AG09309 (cell line): ENCODE measurements around the gene CD84.
"Not testable (repeated sequence)": the region's sequence is repeated elsewhere in the genome, so short reads cannot be mapped to it uniquely, and the experiment has no call there.

Source experiments
- DNase-seq: peaks from one replicate; pipeline ENCODE4 v3.0.0-alpha.2; 2010; ENCODE audit warnings: low read depth
- H3K4me3 ChIP-seq: 2 replicates; pipeline ENCODE4 v1.5.1; 2011; ENCODE audit warnings: mild to moderate bottlenecking, low read depth, low read length, moderate library complexity; ENCODE audit not compliant: control insufficient read depth
- TF ChIP-seq, protein P1 (sequence below): IDR thresholded peaks from 2 replicates; pipeline ENCODE4 v1.5.1; 2011; ENCODE audit warnings: mild to moderate bottlenecking, low read depth, low read length, inconsistent platforms; ENCODE audit not compliant: insufficient read depth, control insufficient read depth; ENCODE audit errors: missing control alignments

The CD84 gene

DNA sequence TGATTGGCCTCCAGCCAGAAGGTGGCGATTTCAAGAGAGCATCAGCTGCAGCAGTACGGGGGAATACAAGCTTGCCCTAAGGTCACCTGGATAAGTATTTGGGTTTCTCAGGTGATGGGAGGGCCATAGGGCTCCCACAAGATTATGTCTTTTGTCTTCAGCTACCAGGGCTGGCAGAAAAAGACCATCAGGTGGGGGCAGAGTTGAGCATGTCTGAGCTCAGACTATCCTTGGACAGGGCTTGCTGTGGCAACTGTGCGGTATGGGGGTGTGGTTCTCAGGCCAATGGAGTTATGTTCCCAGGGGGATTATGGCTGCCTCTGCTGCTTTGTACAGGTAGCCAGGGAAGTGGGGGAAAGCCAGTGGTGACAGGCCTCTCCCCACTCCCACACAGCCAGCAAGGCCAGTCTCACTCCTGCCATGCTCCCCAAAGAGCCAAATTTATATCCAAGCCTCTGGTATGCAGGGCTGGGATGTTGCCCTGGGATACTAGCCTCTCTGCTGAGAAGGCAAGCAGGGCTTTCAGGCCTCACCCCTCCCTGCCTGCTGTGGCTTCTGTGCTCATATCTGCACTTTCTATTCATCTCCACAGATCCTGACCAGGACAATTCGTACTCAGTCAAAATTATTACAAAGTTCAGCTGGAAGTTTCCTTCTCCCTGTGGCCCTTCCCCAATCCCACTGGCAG, 26.6 kb upstream of the CD84 start:
- H3K4me3 ChIP-seq = no peak overlapping the region
- TF ChIP-seq, protein P1, sequence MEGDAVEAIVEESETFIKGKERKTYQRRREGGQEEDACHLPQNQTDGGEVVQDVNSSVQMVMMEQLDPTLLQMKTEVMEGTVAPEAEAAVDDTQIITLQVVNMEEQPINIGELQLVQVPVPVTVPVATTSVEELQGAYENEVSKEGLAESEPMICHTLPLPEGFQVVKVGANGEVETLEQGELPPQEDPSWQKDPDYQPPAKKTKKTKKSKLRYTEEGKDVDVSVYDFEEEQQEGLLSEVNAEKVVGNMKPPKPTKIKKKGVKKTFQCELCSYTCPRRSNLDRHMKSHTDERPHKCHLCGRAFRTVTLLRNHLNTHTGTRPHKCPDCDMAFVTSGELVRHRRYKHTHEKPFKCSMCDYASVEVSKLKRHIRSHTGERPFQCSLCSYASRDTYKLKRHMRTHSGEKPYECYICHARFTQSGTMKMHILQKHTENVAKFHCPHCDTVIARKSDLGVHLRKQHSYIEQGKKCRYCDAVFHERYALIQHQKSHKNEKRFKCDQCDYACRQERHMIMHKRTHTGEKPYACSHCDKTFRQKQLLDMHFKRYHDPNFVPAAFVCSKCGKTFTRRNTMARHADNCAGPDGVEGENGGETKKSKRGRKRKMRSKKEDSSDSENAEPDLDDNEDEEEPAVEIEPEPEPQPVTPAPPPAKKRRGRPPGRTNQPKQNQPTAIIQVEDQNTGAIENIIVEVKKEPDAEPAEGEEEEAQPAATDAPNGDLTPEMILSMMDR = no peak
- no peak for DNase-seq

DNA sequence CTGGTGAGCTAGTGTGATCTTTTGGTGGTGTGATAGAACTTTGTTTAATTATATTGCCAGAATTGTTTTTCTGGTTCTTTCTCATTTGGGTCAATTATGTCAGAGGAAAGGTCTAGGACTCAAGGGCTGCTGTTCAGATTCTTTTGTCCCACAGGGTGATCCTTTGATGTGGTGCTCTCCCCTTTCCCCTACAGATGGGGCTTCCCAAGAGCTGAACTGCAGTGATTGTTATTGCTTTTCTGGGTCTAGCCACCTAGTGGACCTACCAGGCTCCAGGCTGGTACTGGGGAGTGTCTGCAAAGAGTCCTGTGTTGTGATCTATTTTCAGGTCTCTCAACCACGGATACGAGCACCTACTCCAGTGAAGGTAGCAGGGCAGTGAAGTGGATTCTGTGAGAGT, 25.9 kb upstream of the CD84 start:
- no peak overlapping the region for H3K4me3 ChIP-seq
- no peak for DNase-seq
- TF ChIP-seq, protein P1 = no peak

GRCh38 chr1:160597705-160598104, 18.4 kb upstream of the CD84 start:
- DNase-seq = no peak
- TF ChIP-seq, protein P1 = no peak
- no peak overlapping the region for H3K4me3 ChIP-seq

DNA sequence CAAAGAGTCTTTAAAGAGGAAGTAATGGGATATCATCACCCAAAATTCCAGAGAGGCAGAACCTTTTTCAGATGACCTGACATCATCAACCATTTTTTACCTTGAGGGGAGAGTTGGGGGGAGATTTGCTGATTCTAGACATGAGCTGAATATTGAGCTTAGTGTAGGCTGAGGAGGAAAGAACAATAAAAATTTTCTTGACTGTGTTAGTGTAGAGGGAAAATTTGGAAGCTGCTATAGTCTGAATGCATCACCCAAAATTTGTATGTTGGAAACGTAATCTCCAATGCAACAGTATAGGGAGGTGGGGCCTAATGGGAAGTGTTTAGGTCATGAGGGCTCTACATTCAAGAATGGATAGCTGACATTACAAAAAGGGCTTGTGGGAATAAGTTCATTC, 17.8 kb upstream of the CD84 start:
- no peak for DNase-seq
- TF ChIP-seq, protein P1 = no peak
- H3K4me3 ChIP-seq = no peak overlapping the region

DNA sequence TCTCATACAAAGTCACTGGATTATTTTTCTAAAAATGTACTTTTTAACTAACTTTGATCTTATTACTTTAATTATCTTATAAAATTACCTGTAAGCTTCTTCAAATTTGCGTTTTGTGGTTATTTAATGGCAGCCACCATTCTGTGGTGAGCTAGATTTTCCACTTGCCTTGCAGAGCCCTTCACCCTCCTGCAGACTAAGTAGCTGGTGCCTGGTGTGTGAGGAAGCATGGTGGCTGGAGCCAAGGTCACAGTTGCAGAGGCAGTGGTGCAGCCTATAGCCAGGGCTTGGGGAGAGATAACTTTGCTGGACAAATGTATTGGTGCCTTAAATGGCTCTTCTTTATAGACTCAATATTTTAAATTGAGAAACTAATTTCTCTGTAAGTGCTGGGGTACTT, 11.2 kb upstream of the CD84 start:
- no peak for DNase-seq
- TF ChIP-seq, protein P1 = no peak
- H3K4me3 ChIP-seq = no peak overlapping the region

DNA sequence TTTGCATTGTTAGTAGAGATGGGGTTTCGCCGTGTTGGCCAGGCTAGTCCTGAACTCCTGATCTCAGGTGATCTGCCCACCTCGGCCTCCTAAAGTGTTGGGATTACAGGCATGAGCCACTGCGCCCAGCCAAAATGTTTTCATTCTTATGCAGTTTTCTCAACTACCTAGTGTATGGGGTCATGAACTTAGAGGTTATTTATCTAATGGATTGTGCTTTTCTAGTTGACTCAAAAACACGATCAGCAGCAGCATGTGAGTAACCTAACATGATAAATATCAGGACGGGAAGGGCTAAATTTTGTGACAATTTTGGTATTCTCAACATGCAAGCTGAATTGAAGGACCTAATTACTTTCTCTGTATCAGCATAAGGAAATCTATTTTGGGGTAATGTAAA, 9.2 kb upstream of the CD84 start:
- no peak overlapping the region for H3K4me3 ChIP-seq
- no peak for DNase-seq
- TF ChIP-seq, protein P1 = no peak

GRCh38 chr1:160584784-160585183, 5.5 kb upstream of the CD84 start:
- TF ChIP-seq, protein P1 = no peak
- no peak for DNase-seq
- no peak overlapping the region for H3K4me3 ChIP-seq

- not testable (repeated sequence) for DNase-seq, H3K4me3 ChIP-seq
Measured at GRCh38 chr1:160582976-160583375, 3.7 kb upstream of the CD84 start.
